ENCODE measurements around the gene SLC25A15.

SLC25A15 gene

GRCh38 chr13:40809471-40809870 is 20.1 kb downstream of the SLC25A15 start:
- H3K36me3 ChIP-seq (ENCODE audit: low read depth): peaks cover 29% of the 10 kb centered on the region

GRCh38 chr13:40812102-40812501 is 22.7 kb downstream of the SLC25A15 start:
- no peaks in the 10 kb centered on the region for H3K9me3 ChIP-seq (ENCODE audit: severe bottlenecking)
- no peak for TF ChIP-seq CTCF (IDR thresholded peaks at IDR 0.05; ENCODE audit: poor library complexity, severe bottlenecking)
- no peaks in the 10 kb centered on the region for H3K4me1 ChIP-seq (ENCODE audit: insufficient read depth, poor library complexity, severe bottlenecking)
- no peaks in the 10 kb centered on the region for H3K27me3 ChIP-seq (ENCODE audit: insufficient read depth, poor library complexity, severe bottlenecking)
- DNase-seq (ENCODE audit: low spot score) (no peak), ATAC-seq (ENCODE audit: low read depth) (no peak)
- H3K27ac ChIP-seq (ENCODE audit: poor library complexity, severe bottlenecking): no peak overlapping the region
- peaks cover 17% of the 10 kb centered on the region for H3K36me3 ChIP-seq (ENCODE audit: low read depth)
- H3K4me3 ChIP-seq (ENCODE audit: severe bottlenecking): no peak overlapping the region

More at GRCh38 chr13:40809471-40809870, 20.1 kb downstream of the SLC25A15 start:
- H3K9me3 ChIP-seq (ENCODE audit: severe bottlenecking): no peaks in the 10 kb centered on the region
- H3K4me1 ChIP-seq (ENCODE audit: insufficient read depth, poor library complexity, severe bottlenecking): no peaks in the 10 kb centered on the region
- H3K27ac ChIP-seq (ENCODE audit: poor library complexity, severe bottlenecking): no peak overlapping the region
- no peak for ATAC-seq (ENCODE audit: low read depth)
- DNase-seq (ENCODE audit: low spot score): no peak
- no peak for TF ChIP-seq CTCF (IDR thresholded peaks at IDR 0.05; ENCODE audit: poor library complexity, severe bottlenecking)
- no peaks in the 10 kb centered on the region for H3K27me3 ChIP-seq (ENCODE audit: insufficient read depth, poor library complexity, severe bottlenecking)
- H3K4me3 ChIP-seq (ENCODE audit: severe bottlenecking): no peak overlapping the region

- DNase-seq (ENCODE audit: low spot score): no peak
- H3K27ac ChIP-seq (ENCODE audit: poor library complexity, severe bottlenecking): no peak overlapping the region
- H3K4me3 ChIP-seq (ENCODE audit: severe bottlenecking): no peak overlapping the region
Observed at GRCh38 chr13:40812724-40813445, 23.5 kb downstream of the SLC25A15 start.

GRCh38 chr13:40813667-40814454 is 24.4 kb downstream of the SLC25A15 start:
- TF ChIP-seq CTCF (IDR thresholded peaks at IDR 0.05; ENCODE audit: poor library complexity, severe bottlenecking): peak; percentile 44
- peaks cover 14% of the 10 kb centered on the region; the same call in 1 of the 2 replicates for H3K36me3 ChIP-seq (ENCODE audit: low read depth)
- no peaks in the 10 kb centered on the region for H3K4me1 ChIP-seq (ENCODE audit: insufficient read depth, poor library complexity, severe bottlenecking)
- no peaks in the 10 kb centered on the region for H3K9me3 ChIP-seq (ENCODE audit: severe bottlenecking)
- H3K27me3 ChIP-seq (ENCODE audit: insufficient read depth, poor library complexity, severe bottlenecking): no peaks in the 10 kb centered on the region
- DNase-seq (ENCODE audit: low spot score) (no peak), ATAC-seq (ENCODE audit: low read depth) (no peak)
- no peak overlapping the region for H3K4me3 ChIP-seq (ENCODE audit: severe bottlenecking)
- no peak overlapping the region for H3K27ac ChIP-seq (ENCODE audit: poor library complexity, severe bottlenecking)

More at GRCh38 chr13:40812724-40813445, 23.5 kb downstream of the SLC25A15 start:
- H3K4me1 ChIP-seq (ENCODE audit: insufficient read depth, poor library complexity, severe bottlenecking): no peaks in the 10 kb centered on the region
- H3K36me3 ChIP-seq (ENCODE audit: low read depth): peaks cover 15% of the 10 kb centered on the region
- no peaks in the 10 kb centered on the region for H3K27me3 ChIP-seq (ENCODE audit: insufficient read depth, poor library complexity, severe bottlenecking)
- 0 out of 3 replicates have a peak, but pooled peaks have one; percentile 48 for ATAC-seq (ENCODE audit: low read depth)
- no peak for TF ChIP-seq CTCF (IDR thresholded peaks at IDR 0.05; ENCODE audit: poor library complexity, severe bottlenecking)
- H3K9me3 ChIP-seq (ENCODE audit: severe bottlenecking): no peaks in the 10 kb centered on the region

Measured in RWPE2 (cell line).